SK-N-SH (cell line): ENCODE data around the gene ADAMTS1.

ENCODE experiments used
- POLR2AphosphoS5 ChIP-seq: IDR thresholded peaks from 2 replicates; pipeline ENCODE4 v1.6.1; 2012; ENCODE audit warnings: low read depth, low read length
- YY1 ChIP-seq: IDR thresholded peaks from 2 replicates; pipeline ENCODE4 v1.4.0; 2012; ENCODE audit warnings: low read depth, mild to moderate bottlenecking
- TF ChIP-seq, protein P1 (sequence below): fragments of 200-600 bp; sonication (generic); IDR thresholded peaks from 2 replicates; pipeline ENCODE4 v1.6.1; 2017; ENCODE audit warnings: antibody characterized with exemption, mild to moderate bottlenecking, moderate library complexity

DNA sequence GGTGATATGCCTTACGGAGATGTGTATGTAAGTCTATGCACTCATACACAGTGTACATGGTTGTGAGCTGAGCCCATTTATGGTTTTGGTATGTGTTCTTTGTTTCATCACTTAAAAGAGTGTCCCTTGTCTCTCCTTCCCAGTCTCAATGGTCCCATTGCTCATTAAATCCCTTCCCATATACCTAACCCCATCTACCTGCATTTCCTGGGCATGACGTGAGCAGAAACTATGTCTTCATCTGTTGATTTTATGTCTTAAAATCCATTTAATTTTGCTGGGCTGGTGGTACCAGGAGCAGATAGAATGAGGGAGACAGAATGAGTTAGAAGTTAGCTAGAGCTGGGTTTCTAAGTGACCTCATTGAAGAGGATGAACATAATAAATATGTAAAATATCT is 44.8 kb downstream of the ADAMTS1 start:
- no peak for TF ChIP-seq YY1
- TF ChIP-seq, protein P1, sequence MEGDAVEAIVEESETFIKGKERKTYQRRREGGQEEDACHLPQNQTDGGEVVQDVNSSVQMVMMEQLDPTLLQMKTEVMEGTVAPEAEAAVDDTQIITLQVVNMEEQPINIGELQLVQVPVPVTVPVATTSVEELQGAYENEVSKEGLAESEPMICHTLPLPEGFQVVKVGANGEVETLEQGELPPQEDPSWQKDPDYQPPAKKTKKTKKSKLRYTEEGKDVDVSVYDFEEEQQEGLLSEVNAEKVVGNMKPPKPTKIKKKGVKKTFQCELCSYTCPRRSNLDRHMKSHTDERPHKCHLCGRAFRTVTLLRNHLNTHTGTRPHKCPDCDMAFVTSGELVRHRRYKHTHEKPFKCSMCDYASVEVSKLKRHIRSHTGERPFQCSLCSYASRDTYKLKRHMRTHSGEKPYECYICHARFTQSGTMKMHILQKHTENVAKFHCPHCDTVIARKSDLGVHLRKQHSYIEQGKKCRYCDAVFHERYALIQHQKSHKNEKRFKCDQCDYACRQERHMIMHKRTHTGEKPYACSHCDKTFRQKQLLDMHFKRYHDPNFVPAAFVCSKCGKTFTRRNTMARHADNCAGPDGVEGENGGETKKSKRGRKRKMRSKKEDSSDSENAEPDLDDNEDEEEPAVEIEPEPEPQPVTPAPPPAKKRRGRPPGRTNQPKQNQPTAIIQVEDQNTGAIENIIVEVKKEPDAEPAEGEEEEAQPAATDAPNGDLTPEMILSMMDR, result no peak
- no peak for TF ChIP-seq POLR2AphosphoS5
